GM12875 (cell line): Measurements from ENCODE around the gene TCF19.

Experiments
- H3K4me3 ChIP-seq: one replicate; pipeline ENCODE4 v1.5.1; 2011; ENCODE audit warnings: low read depth, low read length, control low read depth
- TF ChIP-seq, protein P1 (sequence below): IDR thresholded peaks from 2 replicates; pipeline ENCODE4 v1.5.1; 2011; ENCODE audit warnings: low read depth, mild to moderate bottlenecking, control low read depth, inconsistent platforms, low read length, moderate library complexity, borderline replicate concordance; ENCODE audit not compliant: insufficient read depth

TCF19 gene

DNA sequence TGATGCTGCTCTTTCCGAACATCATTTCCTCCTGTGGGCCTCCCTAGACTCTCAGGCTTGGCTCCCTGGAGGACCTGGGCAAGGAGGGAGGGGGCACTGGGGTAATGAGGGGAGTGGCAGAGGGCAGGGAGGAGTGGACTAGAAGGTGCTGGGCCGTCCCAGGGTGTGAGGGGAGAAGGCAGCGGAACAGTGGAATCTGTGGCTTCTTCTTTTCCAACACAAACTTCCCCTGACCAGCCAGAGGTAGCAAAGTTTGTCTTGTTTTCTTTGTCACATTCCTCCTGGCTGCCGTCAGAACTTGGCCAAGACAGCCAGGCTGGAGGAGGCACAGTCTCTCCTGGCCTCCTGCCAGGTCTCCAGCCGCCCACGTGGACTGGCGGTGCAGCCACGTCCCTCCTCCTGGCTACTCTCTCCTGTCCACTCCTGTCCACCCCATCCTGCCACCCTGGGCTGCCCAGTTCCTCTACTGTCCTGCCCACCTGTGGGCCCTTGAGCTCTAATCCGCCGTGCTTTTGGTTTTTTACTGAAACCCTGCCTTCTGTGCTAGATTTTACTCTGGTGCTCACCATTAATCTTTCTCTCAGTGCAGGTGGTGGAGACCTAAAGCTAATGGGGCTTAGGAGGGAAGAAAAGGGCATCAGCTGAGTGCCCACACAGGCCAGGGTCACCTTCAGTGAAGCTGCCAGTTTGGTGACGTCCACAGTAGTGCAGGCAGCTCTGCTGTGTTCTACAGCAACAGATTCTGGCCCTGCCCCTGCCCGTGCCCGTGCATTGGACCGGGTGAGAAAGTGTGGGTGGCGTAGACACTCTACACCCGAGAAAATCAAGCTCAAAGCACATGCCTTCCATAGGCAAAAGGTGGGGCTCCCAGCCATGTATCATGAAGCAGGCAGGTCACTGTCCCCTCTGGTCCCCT, 35.3 kb upstream of the TCF19 start:
- TF ChIP-seq, protein P1, sequence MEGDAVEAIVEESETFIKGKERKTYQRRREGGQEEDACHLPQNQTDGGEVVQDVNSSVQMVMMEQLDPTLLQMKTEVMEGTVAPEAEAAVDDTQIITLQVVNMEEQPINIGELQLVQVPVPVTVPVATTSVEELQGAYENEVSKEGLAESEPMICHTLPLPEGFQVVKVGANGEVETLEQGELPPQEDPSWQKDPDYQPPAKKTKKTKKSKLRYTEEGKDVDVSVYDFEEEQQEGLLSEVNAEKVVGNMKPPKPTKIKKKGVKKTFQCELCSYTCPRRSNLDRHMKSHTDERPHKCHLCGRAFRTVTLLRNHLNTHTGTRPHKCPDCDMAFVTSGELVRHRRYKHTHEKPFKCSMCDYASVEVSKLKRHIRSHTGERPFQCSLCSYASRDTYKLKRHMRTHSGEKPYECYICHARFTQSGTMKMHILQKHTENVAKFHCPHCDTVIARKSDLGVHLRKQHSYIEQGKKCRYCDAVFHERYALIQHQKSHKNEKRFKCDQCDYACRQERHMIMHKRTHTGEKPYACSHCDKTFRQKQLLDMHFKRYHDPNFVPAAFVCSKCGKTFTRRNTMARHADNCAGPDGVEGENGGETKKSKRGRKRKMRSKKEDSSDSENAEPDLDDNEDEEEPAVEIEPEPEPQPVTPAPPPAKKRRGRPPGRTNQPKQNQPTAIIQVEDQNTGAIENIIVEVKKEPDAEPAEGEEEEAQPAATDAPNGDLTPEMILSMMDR = no peak
- no peak overlapping the region for H3K4me3 ChIP-seq

DNA sequence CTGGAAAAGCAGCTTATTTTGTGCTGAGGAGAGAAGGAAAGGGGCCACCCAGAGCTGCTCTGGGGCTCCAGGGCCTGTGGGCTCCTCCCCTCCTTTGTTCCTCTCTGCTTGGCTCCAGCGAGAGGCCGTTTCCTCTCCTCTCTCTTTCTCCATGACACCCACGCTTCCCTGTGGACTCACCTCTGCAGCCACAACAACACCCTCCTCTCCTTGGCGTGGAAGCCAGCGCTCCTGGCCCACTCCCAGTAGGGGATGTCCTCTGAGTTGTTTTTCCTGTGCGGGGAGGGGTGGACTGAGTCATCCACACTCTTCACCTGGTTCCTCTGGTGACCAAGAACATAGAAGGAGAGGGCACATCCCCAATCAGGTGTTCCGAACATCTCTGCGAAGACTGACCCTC, 33.2 kb upstream of the TCF19 start:
- H3K4me3 ChIP-seq = no peak overlapping the region
- TF ChIP-seq, protein P1 = no peak

DNA sequence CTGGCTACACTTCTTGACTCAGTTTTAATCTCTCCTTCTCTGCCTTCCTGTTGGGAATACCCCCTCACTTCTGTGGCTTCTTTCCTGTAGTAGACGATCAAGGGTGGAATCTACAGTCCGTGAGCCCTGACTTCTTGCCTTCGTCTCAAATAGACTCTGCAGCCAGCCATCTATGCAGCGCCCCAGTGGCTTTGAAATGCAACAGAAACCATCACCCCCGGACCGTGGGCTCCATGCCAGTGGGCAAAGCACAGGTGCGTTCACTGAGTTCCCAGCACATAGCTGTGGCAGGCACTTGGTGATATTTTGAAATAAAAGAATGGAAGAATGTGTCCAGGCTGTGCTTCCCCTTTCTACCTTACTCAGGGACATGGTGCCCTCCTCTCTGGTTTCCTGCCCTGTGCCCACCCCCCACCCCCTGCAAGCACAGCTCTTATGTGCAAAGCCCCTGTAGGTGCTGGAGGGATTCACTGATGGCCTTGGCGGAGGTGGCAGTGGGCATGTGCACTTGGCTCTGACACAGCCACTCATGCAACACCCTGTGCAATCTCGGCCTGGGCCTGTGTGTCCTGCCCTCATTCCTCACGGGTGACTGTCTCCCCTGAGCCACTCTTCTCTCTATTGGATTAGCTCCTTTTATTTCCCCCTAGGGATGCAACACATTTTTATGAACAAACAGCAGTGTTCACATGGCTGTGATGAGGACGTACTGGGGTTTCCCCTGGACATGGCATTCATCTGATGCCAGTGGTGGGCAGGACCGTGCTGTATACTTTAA, 32.6 kb upstream of the TCF19 start:
- TF ChIP-seq, protein P1 = no peak
- H3K4me3 ChIP-seq = no peak overlapping the region

DNA sequence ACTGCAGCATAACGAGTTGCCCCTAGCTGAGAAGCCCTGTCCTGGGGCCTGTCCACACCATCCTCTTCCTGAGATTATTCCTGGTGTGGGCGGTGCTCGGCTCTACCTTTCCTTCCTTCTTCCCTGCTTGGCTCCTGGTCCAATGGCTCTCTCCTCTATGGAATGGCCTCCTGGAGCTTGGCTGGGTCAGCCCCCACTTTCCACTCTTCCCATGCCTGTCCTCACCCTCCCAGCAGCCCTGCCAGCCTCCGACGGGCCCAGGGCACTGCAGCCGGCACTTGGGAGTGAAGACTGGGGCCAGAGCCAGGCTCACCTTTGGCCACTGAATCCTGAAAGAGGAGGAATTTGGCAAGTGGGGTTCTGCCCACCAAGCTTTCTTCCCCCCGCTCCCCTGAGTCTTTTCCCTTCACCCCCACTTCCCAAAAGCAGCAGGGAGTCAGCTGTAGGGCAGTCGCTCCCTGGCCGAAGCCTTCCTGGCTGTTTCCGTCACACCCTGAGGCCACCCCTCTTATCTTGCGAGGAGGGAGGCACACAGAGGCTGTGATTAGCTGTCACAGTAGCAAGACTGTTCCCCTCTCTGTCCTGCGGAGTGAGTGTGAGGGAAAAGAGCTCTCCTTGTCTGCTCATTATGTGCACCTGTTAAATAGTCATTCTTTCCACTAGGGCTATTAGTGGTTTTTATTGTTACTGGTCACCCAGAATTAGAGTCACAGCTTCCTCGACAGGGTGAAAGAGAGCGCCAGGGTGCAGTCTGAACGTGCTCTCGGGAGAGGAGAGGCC, 31.8 kb upstream of the TCF19 start:
- TF ChIP-seq, protein P1 = no peak
- no peak overlapping the region for H3K4me3 ChIP-seq

DNA sequence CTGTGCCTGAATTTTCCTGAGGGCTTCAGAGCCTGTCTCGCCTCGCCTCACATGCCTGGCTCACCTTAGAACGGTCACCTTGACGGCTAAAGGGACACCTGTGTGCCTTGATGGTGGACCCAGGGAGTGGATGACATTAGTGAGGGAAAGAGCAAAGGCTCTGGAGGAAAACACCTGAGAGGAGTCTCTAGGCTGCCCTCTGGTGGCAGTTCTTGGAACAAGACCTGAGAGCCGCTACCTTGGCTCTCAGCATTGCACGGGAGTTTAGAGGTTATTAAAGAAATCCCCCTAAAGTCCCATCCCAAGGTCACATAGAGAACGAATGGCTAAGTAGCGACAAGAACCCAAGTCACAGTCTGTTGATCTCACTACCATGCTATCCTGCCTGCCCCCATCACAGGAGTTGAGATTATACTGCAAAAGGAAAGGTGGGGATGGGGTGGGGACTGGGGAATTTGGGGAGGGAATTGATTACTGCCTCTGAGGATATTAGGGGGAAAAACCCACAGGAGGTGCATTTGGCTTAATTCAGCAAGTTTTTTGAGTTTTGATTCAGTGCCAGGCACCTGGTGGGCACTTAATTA, 30.2 kb upstream of the TCF19 start:
- TF ChIP-seq, protein P1 = peak; percentile 83

DNA sequence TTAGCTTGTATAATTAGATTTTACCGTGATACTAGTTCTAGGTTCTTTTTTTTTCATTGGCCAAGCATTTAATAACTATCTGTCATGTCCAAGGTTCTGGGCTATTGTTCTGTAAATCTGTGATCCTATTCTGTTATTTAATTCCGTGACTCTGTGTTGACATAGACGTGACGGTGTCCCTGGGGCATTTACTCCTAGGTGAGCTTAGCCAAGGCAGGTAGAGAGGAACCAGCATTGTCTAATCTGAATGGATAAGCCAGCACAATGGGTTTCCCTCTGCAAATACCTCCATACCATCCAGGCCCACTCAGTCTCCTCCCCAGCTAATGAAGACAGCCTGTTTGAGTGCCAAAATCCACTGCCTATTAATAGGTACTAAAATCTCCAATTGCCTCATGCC, 29.3 kb upstream of the TCF19 start:
- TF ChIP-seq, protein P1 = no peak
- no peak overlapping the region for H3K4me3 ChIP-seq

More for the DNA sequence above, 30.2 kb upstream of the TCF19 start:
- no peak overlapping the region for H3K4me3 ChIP-seq
